AG08395 (cell line): ENCODE measurements around the gene SNX1.
A peak's percentile ranks its signal among the peaks of the same experiment; 100 is the strongest.
"Not testable (repeated sequence)": the region's sequence is repeated elsewhere in the genome, so short reads cannot be mapped to it uniquely, and the experiment has no call there.

Experiments used
- DNase-seq: peaks from one replicate; pipeline ENCODE4 v3.0.0; 2012; ENCODE audit warnings: mixed read lengths, low spot score

Gene SNX1

GRCh38 chr15:64073496-64073895 is 22.3 kb upstream of the SNX1 start:
- DNase-seq = not testable (repeated sequence)

- DNase-seq = no peak
Measured at GRCh38 chr15:64082757-64083156, 13.0 kb upstream of the SNX1 start.

- no peak for DNase-seq
Measured at GRCh38 chr15:64089543-64090280, 6.1 kb upstream of the SNX1 start.

GRCh38 chr15:64090527-64090926 is 5.3 kb upstream of the SNX1 start:
- no peak for DNase-seq

GRCh38 chr15:64092075-64092820 is 3.5 kb upstream of the SNX1 start:
- DNase-seq = no peak

- DNase-seq = peak; percentile 35
Measured at GRCh38 chr15:64092864-64093626, 2.7 kb upstream of the SNX1 start.

- peak; percentile 94 for DNase-seq
Measured at GRCh38 chr15:64093627-64094417, 2.0 kb upstream of the SNX1 start, which contains the start of gene CIAO2A. CIAO2A (minus strand) TSS chr15:64093838; CDS start chr15:64093768, 70 bp downstream.

- DNase-seq = no peak
Measured at GRCh38 chr15:64095431-64095794, 369 bp upstream of the SNX1 start.

GRCh38 chr15:64096668-64097384 is 1.0 kb downstream of the SNX1 start:
- DNase-seq = peak; percentile 6

- no peak for DNase-seq
Measured at GRCh38 chr15:64099379-64099778, 3.6 kb downstream of the SNX1 start.

GRCh38 chr15:64100958-64101357 is 5.2 kb downstream of the SNX1 start:
- no peak for DNase-seq

- DNase-seq = no peak
Measured at GRCh38 chr15:64102497-64102896, 6.7 kb downstream of the SNX1 start.

- peak; percentile 61 for DNase-seq
Measured at GRCh38 chr15:64105113-64105704, 9.4 kb downstream of the SNX1 start.

GRCh38 chr15:64107337-64107736 is 11.6 kb downstream of the SNX1 start:
- no peak for DNase-seq

GRCh38 chr15:64110108-64110701 is 14.4 kb downstream of the SNX1 start:
- not testable (repeated sequence) for DNase-seq

GRCh38 chr15:64110950-64111678 is 15.3 kb downstream of the SNX1 start:
- no peak for DNase-seq

GRCh38 chr15:64111679-64112050 is 15.9 kb downstream of the SNX1 start:
- DNase-seq = no peak

- no peak for DNase-seq
Measured at GRCh38 chr15:64112073-64112772, 16.4 kb downstream of the SNX1 start.

- peak; percentile 25 for DNase-seq
Measured at GRCh38 chr15:64112904-64113303, 17.1 kb downstream of the SNX1 start.
